DMS114 treated with DMSO at 0.1 percent for 48 hours (cell line): ENCODE measurements around the gene DCTN4.
A peak's percentile ranks its signal among the peaks of the same experiment; 100 is the strongest.
"Not testable (repeated sequence)": the region's sequence is repeated elsewhere in the genome, so short reads cannot be mapped to it uniquely, and the experiment has no call there.

Experiments
- DNase-seq: peaks from one replicate; lab custom pipeline; 2025; ENCODE audit not compliant: unreplicated experiment; lab: John Stamatoyannopoulos, UW

DCTN4 gene

GRCh38 chr5:150742455-150743141, 16.2 kb downstream of the DCTN4 start:
- not testable (repeated sequence) for DNase-seq

GRCh38 chr5:150740992-150741391, 17.8 kb downstream of the DCTN4 start:
- no peak for DNase-seq

GRCh38 chr5:150738862-150739261, 20.0 kb downstream of the DCTN4 start:
- DNase-seq: no peak

GRCh38 chr5:150734579-150735384, 24.0 kb downstream of the DCTN4 start:
- no peak for DNase-seq

GRCh38 chr5:150731669-150732242, 27.1 kb downstream of the DCTN4 start:
- no peak for DNase-seq

- DNase-seq: no peak
Measured at GRCh38 chr5:150729859-150730258, 29.0 kb downstream of the DCTN4 start.

GRCh38 chr5:150723845-150724244, 35.0 kb downstream of the DCTN4 start:
- no peak for DNase-seq

GRCh38 chr5:150710165-150710564, 48.7 kb downstream of the DCTN4 start:
- peak; percentile 31 for DNase-seq

- DNase-seq: no peak
Measured at GRCh38 chr5:150706776-150707390, 51.9 kb downstream of the DCTN4 start.

GRCh38 chr5:150703762-150704161, 55.1 kb downstream of the DCTN4 start:
- no peak for DNase-seq

- DNase-seq: peak; percentile 89
Measured at GRCh38 chr5:150700594-150701377, 58.0 kb downstream of the DCTN4 start, which contains the start of gene RBM22. TSS of gene RBM22 (minus strand) at chr5:150701062. CDS start at chr5:150700985, 77 bp downstream.

- DNase-seq: no peak
Measured at GRCh38 chr5:150700246-150700593, 58.6 kb downstream of the DCTN4 start.

GRCh38 chr5:150694612-150695011, 64.2 kb downstream of the DCTN4 start:
- no peak for DNase-seq

- no peak for DNase-seq
Measured at GRCh38 chr5:150692276-150692675, 66.5 kb downstream of the DCTN4 start.

GRCh38 chr5:150690760-150691159, 68.1 kb downstream of the DCTN4 start:
- no peak for DNase-seq

GRCh38 chr5:150689120-150689519, 69.7 kb downstream of the DCTN4 start:
- no peak for DNase-seq

GRCh38 chr5:150676578-150676977, 82.2 kb downstream of the DCTN4 start:
- DNase-seq: no peak

GRCh38 chr5:150675069-150675468, 83.7 kb downstream of the DCTN4 start:
- DNase-seq: no peak

GRCh38 chr5:150674341-150674821, 84.4 kb downstream of the DCTN4 start:
- no peak for DNase-seq

- DNase-seq: no peak
Measured at GRCh38 chr5:150672884-150673275, 85.9 kb downstream of the DCTN4 start.
